ENCODE data around the gene PTPRS. TPM values are rescaled to one million over a fixed set of nuclear protein-coding genes. Genes with fewer than 3 reads are reported as not detected.

PTPRS gene
- total and polyA plus RNA-seq, 2 of the 13 experiments (the other 11 are each of a cell fraction or from before 2014, with no cell fraction given), result 32.7 to 43.9 TPM

- TF ChIP-seq E2F2 (CRISPR knock-in tag; IDR thresholded peaks at IDR 0.05; ENCODE audit: borderline replicate concordance) (no peak), ZNF773 (CRISPR knock-in tag; IDR thresholded peaks at IDR 0.05; ENCODE audit: borderline replicate concordance) (no peak), STAT5B (CRISPR knock-in tag; IDR thresholded peaks at IDR 0.05) (no peak), BHLHE40 (IDR thresholded peaks at IDR 0.05; ENCODE audit: low read length) (0 out of 2 replicates have a peak, but pooled peaks have one; percentile 3), ZNF879 (CRISPR knock-in tag; IDR thresholded peaks at IDR 0.05) (no peak), MXD4 (CRISPR knock-in tag; IDR thresholded peaks at IDR 0.05) (0 out of 2 replicates have a peak, but pooled peaks have one; percentile 31), ZNF12 (CRISPR knock-in tag; IDR thresholded peaks at IDR 0.05) (no peak), HNRNPUL1 (IDR thresholded peaks at IDR 0.05; ENCODE audit: low read depth, low read length) (no peak), ZFP37 (CRISPR knock-in tag; IDR thresholded peaks at IDR 0.05; ENCODE audit: borderline replicate concordance) (0 out of 2 replicates have a peak, but pooled peaks have one; percentile 78), GATAD2A (CRISPR knock-in tag; IDR thresholded peaks at IDR 0.05) (0 out of 2 replicates have a peak, but pooled peaks have one; percentile 13), TCF12 (IDR thresholded peaks at IDR 0.05) (no peak), TCF12 (CRISPR knock-in tag; IDR thresholded peaks at IDR 0.05) (no peak), ZNF431 (CRISPR knock-in tag; IDR thresholded peaks at IDR 0.05; ENCODE audit: borderline replicate concordance, low read depth) (no peak), ZNF207 (IDR thresholded peaks at IDR 0.05; ENCODE audit: borderline replicate concordance) (no peak), HOXA3 (CRISPR knock-in tag; IDR thresholded peaks at IDR 0.05) (peak; percentile 43; the same call in 1 of the 2 replicates), ZNF121 (CRISPR knock-in tag; IDR thresholded peaks at IDR 0.05) (no peak), HMGXB4 (CRISPR knock-in tag; IDR thresholded peaks at IDR 0.05; ENCODE audit: borderline replicate concordance in 1 of 2, low read depth in 1 of 2) (no peak), SUZ12 (IDR thresholded peaks at IDR 0.05; ENCODE audit: low read depth, low read length) (no peak), ZNF550 (CRISPR knock-in tag; IDR thresholded peaks at IDR 0.05; ENCODE audit: borderline replicate concordance) (no peak), ZNF446 (CRISPR knock-in tag; IDR thresholded peaks at IDR 0.05) (no peak), ARHGAP35 (CRISPR knock-in tag; IDR thresholded peaks at IDR 0.05; ENCODE audit: borderline replicate concordance) (no peak), ETV5 (CRISPR knock-in tag; IDR thresholded peaks at IDR 0.05; ENCODE audit: borderline replicate concordance) (no peak; the same call in 1 of the 2 replicates), ZNF607 (CRISPR knock-in tag; IDR thresholded peaks at IDR 0.05; ENCODE audit: borderline replicate concordance) (no peak), ZNF7 (CRISPR knock-in tag; IDR thresholded peaks at IDR 0.05) (no peak), TBL1XR1 (IDR thresholded peaks at IDR 0.05; ENCODE audit: borderline replicate concordance, low read length, partially characterized antibody) (no peak), PHF8 (CRISPR knock-in tag; IDR thresholded peaks at IDR 0.05) (no peak)
- TF ChIP-seq, protein P1, sequence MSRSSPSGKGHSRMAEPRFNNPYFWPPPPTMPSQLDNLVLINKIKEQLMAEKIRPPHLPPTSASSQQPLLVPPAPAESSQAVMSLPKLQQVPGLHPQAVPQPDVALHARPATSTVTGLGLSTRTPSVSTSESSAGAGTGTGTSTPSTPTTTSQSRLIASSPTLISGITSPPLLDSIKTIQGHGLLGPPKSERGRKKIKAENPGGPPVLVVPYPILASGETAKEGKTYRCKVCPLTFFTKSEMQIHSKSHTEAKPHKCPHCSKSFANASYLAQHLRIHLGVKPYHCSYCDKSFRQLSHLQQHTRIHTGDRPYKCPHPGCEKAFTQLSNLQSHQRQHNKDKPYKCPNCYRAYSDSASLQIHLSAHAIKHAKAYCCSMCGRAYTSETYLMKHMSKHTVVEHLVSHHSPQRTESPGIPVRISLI (CRISPR knock-in tag; IDR thresholded peaks at IDR 0.05; ENCODE audit: borderline replicate concordance), result no peak
- TF ChIP-seq, protein P2, sequence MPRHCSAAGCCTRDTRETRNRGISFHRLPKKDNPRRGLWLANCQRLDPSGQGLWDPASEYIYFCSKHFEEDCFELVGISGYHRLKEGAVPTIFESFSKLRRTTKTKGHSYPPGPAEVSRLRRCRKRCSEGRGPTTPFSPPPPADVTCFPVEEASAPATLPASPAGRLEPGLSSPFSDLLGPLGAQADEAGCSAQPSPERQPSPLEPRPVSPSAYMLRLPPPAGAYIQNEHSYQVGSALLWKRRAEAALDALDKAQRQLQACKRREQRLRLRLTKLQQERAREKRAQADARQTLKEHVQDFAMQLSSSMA (CRISPR knock-in tag; IDR thresholded peaks at IDR 0.05), result no peak
Measured at GRCh38 chr19:5345895-5346386, 5.3 kb upstream of the PTPRS start (continued).

Measured in HepG2 (cell line).